Measurements from ENCODE around the gene C5AR2. TPM values are rescaled to one million over a fixed set of nuclear protein-coding genes. Genes with fewer than 3 reads are reported as not detected.
"Not testable (repeated sequence)": the region's sequence is repeated elsewhere in the genome, so short reads cannot be mapped to it uniquely, and the experiment has no call there.

Gene C5AR2
- total RNA-seq, 3 donors from 2014 or later (not counting 1 experiment from before 2014, with no cell fraction given) = 4.3 to 15.5 (median 8.3) TPM

DNA sequence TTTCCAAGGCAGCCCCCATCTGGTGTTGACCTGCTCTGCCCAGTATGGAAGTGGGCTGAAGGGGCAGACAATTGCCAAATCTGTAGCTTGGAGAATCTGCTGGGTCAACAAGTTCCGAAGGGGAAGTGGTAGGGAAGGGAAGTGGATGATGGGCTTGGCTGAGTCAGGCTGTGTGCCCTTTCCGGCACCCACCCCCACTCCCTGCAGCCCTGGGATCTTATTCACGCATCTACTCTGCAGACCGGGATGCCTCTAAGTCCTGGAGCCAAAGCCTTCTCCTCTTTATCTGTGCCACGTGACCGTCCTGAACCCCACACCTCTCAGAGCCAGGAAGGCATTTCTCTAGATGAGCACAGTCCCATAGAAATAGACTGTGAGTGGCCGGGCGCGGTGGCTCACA lies 7.5 kb upstream of the C5AR2 start:
- H3K27me3 ChIP-seq (ENCODE audit: control insufficient read depth, insufficient read depth, low read length) = peaks cover 3% of the 10 kb centered on the region
- no peak for DNase-seq
- no peak overlapping the region for H3K4me3 ChIP-seq (ENCODE audit: low read length)
- H3K4me1 ChIP-seq (ENCODE audit: control insufficient read depth, insufficient read depth, low read length) = peaks cover 2% of the 10 kb centered on the region
- intact Hi-C loops (cut with micrococcal nuclease) = no loop called here
- no peaks in the 10 kb centered on the region for H3K9me3 ChIP-seq (ENCODE audit: control insufficient read depth, insufficient read depth, low read length)
- TF ChIP-seq CTCF (IDR thresholded peaks at IDR 0.05) = no peak
- Mint-ChIP-seq H3K4me3 (no peak overlapping the region), H3K27ac (no peak overlapping the region), H3K4me1 (no peaks in the 10 kb centered on the region), H3K36me3 (no peaks in the 10 kb centered on the region), H3K27me3 (ENCODE audit: low read depth in 2 of 2) (peaks cover 0 to 17% of the 10 kb centered on the region in 2 donors), H3K9me3 (no peaks in the 10 kb centered on the region)
- H3K27ac ChIP-seq (ENCODE audit: low read length) = no peak overlapping the region
- WGBS (ENCODE audit: insufficient coverage) = 41% methylated on average over 9 of the region's 9 CpGs
- peak in 2 of 3 donors; percentile 34 to 62 for ATAC-seq
- no peaks in the 10 kb centered on the region for H3K36me3 ChIP-seq (ENCODE audit: control insufficient read depth, insufficient read depth, low read length)

GRCh38 chr19:47330466-47330869 lies 1.5 kb upstream of the C5AR2 start:
- intact Hi-C loops (cut with micrococcal nuclease) = no loop called here
- Mint-ChIP-seq H3K4me3 (no peak overlapping the region), H3K36me3 (no peaks in the 10 kb centered on the region), H3K27me3 (ENCODE audit: low read depth in 2 of 2) (no peaks in the 10 kb centered on the region), H3K27ac (no peak overlapping the region), H3K9me3 (no peaks in the 10 kb centered on the region), H3K4me1 (no peaks in the 10 kb centered on the region)
- no peak for DNase-seq
- Histone ChIP-seq H3K27me3 (ENCODE audit: control insufficient read depth, insufficient read depth, low read length) (no peaks in the 10 kb centered on the region), H3K4me1 (ENCODE audit: control insufficient read depth, insufficient read depth, low read length) (peaks cover 9% of the 10 kb centered on the region), H3K9me3 (ENCODE audit: control insufficient read depth, insufficient read depth, low read length) (no peaks in the 10 kb centered on the region), H3K4me3 (ENCODE audit: low read length) (no peak overlapping the region), H3K27ac (ENCODE audit: low read length) (no peak overlapping the region), H3K36me3 (ENCODE audit: control insufficient read depth, insufficient read depth, low read length) (no peaks in the 10 kb centered on the region)
- ATAC-seq = no peak
- WGBS (ENCODE audit: insufficient coverage) = 29% methylated on average over 8 of the region's 9 CpGs
- TF ChIP-seq CTCF (IDR thresholded peaks at IDR 0.05) = no peak

GRCh38 chr19:47331490-47331889 lies 485 bp upstream of the C5AR2 start:
- H3K27me3 Mint-ChIP-seq (ENCODE audit: low read depth in 2 of 2) = no peaks in the 10 kb centered on the region
- intact Hi-C loops (cut with micrococcal nuclease) = no loop called here
- no peaks in the 10 kb centered on the region for H3K9me3 ChIP-seq (ENCODE audit: control insufficient read depth, insufficient read depth, low read length)
- DNase-seq (no peak), ATAC-seq (no peak)
- peak overlapping the region in 1 of 2 donors; percentile 81 for H3K27ac Mint-ChIP-seq
- H3K27me3 ChIP-seq (ENCODE audit: control insufficient read depth, insufficient read depth, low read length) = no peaks in the 10 kb centered on the region
- TF ChIP-seq CTCF (IDR thresholded peaks at IDR 0.05) = no peak
- no peaks in the 10 kb centered on the region for H3K36me3 Mint-ChIP-seq
- no peak overlapping the region for H3K4me3 ChIP-seq (ENCODE audit: low read length)
- peaks cover 20% of the 10 kb centered on the region for H3K4me1 ChIP-seq (ENCODE audit: control insufficient read depth, insufficient read depth, low read length)
- no peak overlapping the region for H3K4me3 Mint-ChIP-seq
- peaks cover 4 to 9% of the 10 kb centered on the region in 2 donors for H3K4me1 Mint-ChIP-seq
- H3K36me3 ChIP-seq (ENCODE audit: control insufficient read depth, insufficient read depth, low read length) = no peaks in the 10 kb centered on the region
- no peak overlapping the region for H3K27ac ChIP-seq (ENCODE audit: low read length)
- 89% methylated on average over 6 of the region's 6 CpGs for WGBS (ENCODE audit: insufficient coverage)
- peaks cover 0 to 2% of the 10 kb centered on the region in 2 donors for H3K9me3 Mint-ChIP-seq

- Histone ChIP-seq H3K4me1 (ENCODE audit: control insufficient read depth, insufficient read depth, low read length) (peaks cover 25% of the 10 kb centered on the region), H3K27ac (ENCODE audit: low read length) (peak overlapping the region; percentile 15)
- H3K36me3 ChIP-seq (ENCODE audit: control insufficient read depth, insufficient read depth, low read length); H3K27me3 Mint-ChIP-seq (ENCODE audit: low read depth in 2 of 2); H3K27me3 ChIP-seq (ENCODE audit: control insufficient read depth, insufficient read depth, low read length); H3K36me3 Mint-ChIP-seq; H3K9me3 Mint-ChIP-seq; H3K4me3 ChIP-seq (ENCODE audit: low read length); intact Hi-C loops (cut with micrococcal nuclease); H3K9me3 ChIP-seq (ENCODE audit: control insufficient read depth, insufficient read depth, low read length): not testable (repeated sequence)
- H3K4me1 Mint-ChIP-seq = peaks cover 8 to 16% of the 10 kb centered on the region in 2 donors
- WGBS (ENCODE audit: insufficient coverage) = 69% methylated on average over 16 of the region's 18 CpGs
- H3K4me3 Mint-ChIP-seq = peak overlapping the region; percentile 85
- ATAC-seq = peak; percentile 74 to 83 (median 78)
- peak in 1 of 2 donors; percentile 36 for DNase-seq
- H3K27ac Mint-ChIP-seq = peak overlapping the region; percentile 81 to 86
These were observed 5.1 kb downstream of the C5AR2 start for GRCh38 chr19:47336765-47337718.
